H1 (cell line): ENCODE data around the gene STAP2. TPM values are rescaled to one million over a fixed set of nuclear protein-coding genes. Genes with fewer than 3 reads are reported as not detected.

Source experiments
- SAP30 ChIP-seq: fragments of 300-600 bp; sonication (generic); IDR thresholded peaks from 2 replicates; pipeline ENCODE4 v1.7.1; 2012; ENCODE audit warnings: low read length, moderate library complexity, mild to moderate bottlenecking, inconsistent platforms; ENCODE audit not compliant: insufficient read depth, insufficient replicate concordance
- SIN3A ChIP-seq, 2 experiments: IDR thresholded peaks in 1 of 2; conservative IDR thresholded peaks in 1 of 2; 2 replicates each; pipeline ENCODE4 v1.6.1; 2011 to 2012; ENCODE audit warnings: low read length in 2 of 2, improper control_type of control experiment in 1 of 2, low read depth in 1 of 2, mild to moderate bottlenecking in 1 of 2
- TBP ChIP-seq: IDR thresholded peaks from 2 replicates; pipeline ENCODE4 v1.6.1; 2011; ENCODE audit warnings: low read depth, low read length, improper control_type of control experiment
- polyA plus RNA-seq, 7 experiments: library from polyadenylated mRNA; depleted of rRNA in 3 of 7; stranded (reverse) in 5 of 7; unstranded in 2 of 7; fragments of >200 nt in 5 of 7; fragments of 200-250 nt in 2 of 7; gene quantifications; 1 replicate in 5 of 7; 2 replicates in 1 of 7; 4 replicates in 1 of 7; pipeline versions ENCODE4 v1.2.1 to v1.2.3, GENCODE V29; 2011 to 2013; ENCODE audit warnings: missing spikeins in 2 of 7, mixed read lengths in 2 of 7
- total RNA-seq: library from RNA; stranded (reverse); fragmentation: NEBNext Ultra II Directional; extraction: Animal tissue kit (Norgen Biotek cat#: 25700); gene quantifications from 2 replicates; pipeline ENCODE4 v1.2.1, GENCODE V29; 2021

Gene STAP2
- total and polyA plus RNA-seq, 2 of the 8 experiments (the other 6 are each of a cell fraction or from before 2014, with no cell fraction given), result 15.3 to 37.3 TPM

DNA sequence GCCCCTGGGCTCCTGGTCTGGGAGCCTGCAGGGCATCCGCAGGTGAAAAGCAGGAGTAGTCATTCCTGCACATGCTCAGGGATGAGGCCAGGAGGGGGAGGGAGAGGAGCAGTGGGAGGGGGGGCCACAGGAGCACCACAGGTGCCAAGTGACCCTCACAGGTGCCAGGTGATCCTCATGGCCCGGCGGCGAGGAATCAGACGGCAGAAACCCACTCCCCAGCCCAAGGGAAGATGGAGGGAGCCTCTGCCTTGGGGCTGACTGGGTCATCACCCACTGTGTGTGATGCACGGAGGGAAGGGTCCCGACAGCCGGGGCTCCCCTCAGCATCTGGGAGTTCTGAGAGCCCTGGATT is 34.4 kb upstream of the STAP2 start (continued):
- no peak for TF ChIP-seq SAP30
- no peak for TF ChIP-seq TBP
- TF ChIP-seq SIN3A (conservative IDR thresholded peaks at IDR 0.05 in 1 of 2, IDR thresholded peaks at IDR 0.05 in 1 of 2; ENCODE audit: low read depth in 1 of 2, low read length in 2 of 2), result no peak
